Measurements from ENCODE around the gene PEX16.

Gene PEX16

DNA sequence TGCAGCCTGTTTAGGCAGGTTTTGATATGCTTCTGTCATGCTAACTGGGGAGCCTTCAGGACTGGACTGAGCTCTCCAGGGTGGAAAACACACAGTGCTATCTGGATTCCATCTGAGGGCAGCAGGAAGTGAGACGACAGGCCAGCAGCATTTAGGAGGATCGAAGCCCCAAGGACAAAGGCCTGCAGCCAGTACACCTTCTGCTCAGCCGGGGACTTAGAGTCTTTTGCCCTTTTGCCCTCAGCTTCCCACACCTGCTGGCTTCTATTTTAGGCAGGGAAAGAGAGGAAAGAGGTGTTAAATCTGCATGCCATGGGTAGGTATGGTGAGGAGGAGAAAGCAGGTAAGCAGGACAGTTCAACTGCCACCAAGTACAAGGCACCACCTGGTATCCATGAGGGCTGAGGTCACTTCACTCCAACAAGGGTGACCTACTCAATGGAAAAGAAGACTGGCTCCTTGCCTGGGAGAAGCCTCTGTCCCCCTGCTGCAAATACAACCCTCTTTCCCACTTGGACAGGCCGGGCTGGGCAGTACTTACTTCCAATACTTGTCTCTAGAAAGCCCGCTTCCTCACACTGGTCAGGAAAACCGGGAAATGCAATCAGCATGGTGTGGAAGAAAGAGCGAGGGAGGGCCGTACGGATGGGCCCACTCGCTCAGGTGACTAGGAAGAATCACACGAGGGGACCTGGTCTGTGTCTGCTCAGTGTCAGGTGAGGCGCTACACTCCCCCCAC lies 17.1 kb upstream of the PEX16 start:
- H3K27me3 Mint-ChIP-seq = no peaks in the 10 kb centered on the region
- no peaks in the 10 kb centered on the region for H3K9me3 Mint-ChIP-seq
- peak overlapping the region in 1 of 2 donors; percentile 82 for H3K27ac Mint-ChIP-seq
- H3K4me3 Mint-ChIP-seq = no peak overlapping the region
- ATAC-seq = no peak
- peaks cover 20% of the 10 kb centered on the region for H3K4me1 Mint-ChIP-seq
- no peak for DNase-seq

DNA sequence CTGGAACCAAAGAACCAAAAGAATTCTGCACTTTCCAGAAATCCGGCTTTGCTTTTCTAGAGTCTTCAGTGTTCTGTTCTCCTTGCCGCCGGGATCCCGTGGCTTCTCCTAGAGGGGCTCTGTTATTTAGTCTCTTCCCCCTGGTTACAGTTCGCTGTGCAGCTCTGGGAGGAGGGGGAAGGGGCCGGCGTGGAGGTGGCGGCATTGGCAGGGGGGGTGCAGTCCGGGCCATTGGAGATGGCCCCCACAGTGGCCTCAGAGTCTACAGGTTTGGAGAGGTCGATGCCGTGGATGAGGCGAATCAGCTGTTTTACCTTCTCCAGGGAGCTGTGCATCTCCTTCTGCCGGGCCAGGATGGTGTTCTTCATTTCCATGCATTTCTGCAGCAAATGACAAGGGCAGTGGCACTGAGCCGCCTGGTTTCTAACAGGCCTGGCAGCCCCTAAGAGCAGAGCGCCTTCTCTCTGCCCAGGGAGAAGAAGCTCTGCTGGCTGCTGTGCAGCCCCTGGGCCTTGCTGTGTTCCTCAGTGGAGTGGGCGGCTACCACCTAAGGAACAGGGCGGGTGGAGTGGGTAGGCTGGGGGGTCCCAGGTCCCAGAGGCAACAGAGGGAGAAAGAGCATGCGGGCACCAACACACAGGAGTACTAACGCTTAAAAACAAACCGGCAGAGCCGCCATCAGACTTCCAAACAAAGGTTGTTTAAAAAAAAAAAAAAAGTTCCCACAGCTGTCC lies 16.3 kb upstream of the PEX16 start:
- Mint-ChIP-seq H3K27me3 (no peaks in the 10 kb centered on the region), H3K4me1 (peaks cover 24% of the 10 kb centered on the region), H3K4me3 (no peak overlapping the region), H3K27ac (peak overlapping the region in 1 of 2 donors; percentile 82), H3K9me3 (no peaks in the 10 kb centered on the region)
- ATAC-seq = no peak
- DNase-seq = no peak

DNA sequence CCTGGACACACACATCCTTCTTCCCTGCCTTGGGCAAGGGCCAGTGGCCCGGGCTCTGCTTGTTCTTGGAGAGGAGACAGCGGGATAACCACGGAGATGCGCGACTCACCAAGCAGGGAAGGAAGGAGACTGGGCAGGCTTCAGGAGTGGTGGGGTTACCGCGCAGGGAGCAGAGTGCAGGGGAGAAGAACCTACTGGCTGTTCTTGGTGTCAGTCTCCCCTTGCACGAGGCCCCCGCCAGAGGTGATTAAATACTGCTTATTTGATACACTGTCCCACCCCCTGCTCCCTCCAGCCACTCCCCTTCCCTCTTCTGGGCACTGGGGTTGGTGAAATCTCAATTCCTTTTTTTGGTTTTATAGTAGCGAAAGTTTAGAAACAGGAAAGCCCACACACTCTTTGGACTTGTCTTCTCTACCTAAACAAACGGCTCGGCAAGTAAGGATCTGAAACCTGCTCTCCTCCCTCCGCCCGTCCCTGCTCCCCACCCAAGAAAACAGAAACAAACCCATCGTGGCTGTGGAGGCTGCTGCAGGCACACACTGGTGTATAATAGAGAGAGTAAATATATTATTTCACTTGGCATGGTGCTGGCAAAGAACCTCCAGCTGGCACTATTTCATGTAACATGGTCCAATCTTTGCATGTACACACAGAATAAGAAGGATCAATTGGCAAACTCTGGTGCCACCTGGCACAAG lies 15.6 kb upstream of the PEX16 start:
- Mint-ChIP-seq H3K9me3 (no peaks in the 10 kb centered on the region), H3K4me3 (no peak overlapping the region), H3K27ac (peak overlapping the region in 1 of 2 donors; percentile 49), H3K27me3 (no peaks in the 10 kb centered on the region), H3K4me1 (peaks cover 30% of the 10 kb centered on the region)
- DNase-seq = no peak
- no peak for ATAC-seq

DNA sequence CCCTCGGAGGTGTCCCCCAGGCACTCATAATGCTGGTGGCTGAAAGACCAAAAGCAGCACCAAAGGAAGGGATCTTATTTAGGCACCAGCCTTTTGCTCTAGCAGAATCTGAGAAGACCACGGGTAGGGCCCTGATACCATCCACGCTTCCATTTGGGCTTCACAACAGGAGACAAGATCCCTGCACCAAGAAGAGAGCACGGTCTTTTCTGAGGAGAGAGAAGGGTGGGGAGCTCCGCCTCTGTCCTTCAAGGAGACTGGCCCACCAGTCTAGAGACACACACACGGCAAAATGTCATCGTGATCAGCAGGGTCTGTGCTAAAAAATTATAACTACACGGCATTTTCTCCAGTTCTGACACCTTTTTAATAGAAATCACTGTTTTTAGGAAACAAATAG lies 14.5 kb upstream of the PEX16 start:
- Mint-ChIP-seq H3K27me3 (no peaks in the 10 kb centered on the region), H3K4me3 (no peak overlapping the region), H3K9me3 (no peaks in the 10 kb centered on the region), H3K4me1 (peaks cover 36% of the 10 kb centered on the region), H3K27ac (peak overlapping the region in 1 of 2 donors; percentile 34)
- no peak for ATAC-seq
- DNase-seq = no peak

DNA sequence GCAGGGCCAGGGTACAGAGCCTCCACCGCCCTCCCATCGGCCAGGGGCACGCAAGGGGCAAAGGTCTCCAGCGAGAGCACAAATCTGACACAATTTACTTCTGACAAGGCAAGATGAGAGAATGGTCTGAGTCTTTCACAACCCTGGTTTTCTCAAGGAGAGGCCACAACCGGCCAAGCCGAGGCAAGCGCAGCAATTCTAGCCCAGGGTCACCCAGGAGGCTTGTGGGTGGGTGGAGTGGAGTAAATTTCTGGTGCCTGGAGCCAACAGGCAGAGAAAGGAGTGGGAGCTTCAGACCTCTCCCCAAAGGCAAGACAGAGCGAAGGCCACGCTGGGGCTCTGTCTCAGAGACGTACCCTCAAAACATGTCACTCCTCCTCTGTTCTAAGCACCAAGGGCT lies 14.1 kb upstream of the PEX16 start:
- Mint-ChIP-seq H3K4me1 (peaks cover 41% of the 10 kb centered on the region), H3K27me3 (no peaks in the 10 kb centered on the region), H3K27ac (peak overlapping the region in 1 of 2 donors; percentile 92)

DNA sequence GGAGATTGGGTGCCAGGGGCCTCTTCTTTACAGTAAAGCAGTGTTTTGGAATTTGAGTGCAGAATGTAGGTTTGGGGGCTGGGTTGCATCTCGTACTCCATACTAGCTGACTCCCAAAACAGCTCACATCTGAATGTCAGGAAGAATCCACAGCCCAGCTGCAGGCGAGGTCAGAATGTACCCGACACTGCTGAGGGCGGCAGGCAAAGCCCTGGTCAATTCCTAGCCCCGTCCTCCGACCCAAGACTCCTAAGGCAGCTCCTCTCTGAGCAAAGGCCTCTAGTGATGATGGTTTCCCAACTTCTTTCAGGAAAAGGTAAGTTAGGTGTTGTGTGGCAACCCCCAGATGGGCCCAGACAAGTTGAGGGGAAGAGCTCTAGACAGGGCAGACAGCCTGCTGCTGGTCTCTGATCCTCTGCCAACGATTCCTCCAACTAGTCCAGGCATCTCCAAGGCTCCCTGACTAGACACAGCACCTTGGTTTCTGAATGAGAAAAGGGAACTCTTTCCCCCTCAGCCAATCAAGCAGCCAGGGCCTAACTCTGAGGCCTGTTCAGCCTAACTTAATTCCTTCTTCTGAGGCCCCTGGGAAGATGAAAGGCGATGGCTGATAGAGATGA lies 13.4 kb upstream of the PEX16 start:
- Mint-ChIP-seq H3K27me3 (no peaks in the 10 kb centered on the region), H3K9me3 (no peaks in the 10 kb centered on the region), H3K27ac (peak overlapping the region; percentile 22 to 92), H3K4me1 (peaks cover 43% of the 10 kb centered on the region), H3K4me3 (no peak overlapping the region)
- DNase-seq (no peak), ATAC-seq (no peak)

More for the DNA sequence above, 14.1 kb upstream of the PEX16 start:
- ATAC-seq (no peak), DNase-seq (no peak)
- Mint-ChIP-seq H3K4me3 (no peak overlapping the region), H3K9me3 (no peaks in the 10 kb centered on the region)

DNA sequence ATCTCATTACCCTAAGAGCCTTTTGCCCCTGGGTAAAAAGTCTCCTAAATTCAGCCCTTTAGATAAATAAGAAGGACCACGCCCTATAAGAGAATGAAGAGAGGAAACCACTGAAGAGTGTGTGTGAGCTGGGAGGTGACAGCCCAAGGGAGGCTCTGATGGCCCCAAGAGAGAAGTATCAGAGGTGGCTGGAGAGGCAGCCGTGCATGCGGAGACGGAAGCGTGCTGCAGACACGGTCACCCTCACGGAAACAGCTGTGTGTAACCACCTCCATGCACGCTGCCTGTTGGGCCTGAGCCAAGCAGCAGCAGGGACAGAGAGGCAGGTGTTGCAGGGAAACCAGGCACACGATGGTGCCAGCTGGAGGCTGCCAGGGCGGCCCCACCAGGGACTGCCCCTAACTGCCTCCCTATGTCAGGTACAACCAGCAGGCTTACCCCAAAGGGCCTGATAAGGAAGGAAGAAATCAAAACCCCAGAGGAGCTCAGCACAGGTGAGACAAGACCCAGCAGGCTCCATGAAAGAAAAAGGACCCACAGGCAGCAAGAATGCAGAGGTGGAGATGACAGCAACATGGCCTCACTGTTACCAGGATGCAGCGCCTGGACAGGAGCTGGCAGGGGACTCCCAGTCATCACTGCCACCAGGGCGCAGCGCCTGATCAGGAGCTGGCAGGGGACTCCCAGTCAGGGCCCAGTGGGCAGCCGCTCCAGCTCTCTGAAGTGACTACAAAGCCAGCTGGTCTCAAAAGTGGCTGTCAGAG lies 12.5 kb upstream of the PEX16 start:
- no peak for DNase-seq
- H3K9me3 Mint-ChIP-seq = no peaks in the 10 kb centered on the region
- ATAC-seq = peak; percentile 65
- peak overlapping the region in 1 of 2 donors; percentile 52 for H3K4me3 Mint-ChIP-seq
- peaks cover 43% of the 10 kb centered on the region for H3K4me1 Mint-ChIP-seq
- H3K27ac Mint-ChIP-seq = peak overlapping the region; percentile 37 to 92
- no peaks in the 10 kb centered on the region for H3K27me3 Mint-ChIP-seq

DNA sequence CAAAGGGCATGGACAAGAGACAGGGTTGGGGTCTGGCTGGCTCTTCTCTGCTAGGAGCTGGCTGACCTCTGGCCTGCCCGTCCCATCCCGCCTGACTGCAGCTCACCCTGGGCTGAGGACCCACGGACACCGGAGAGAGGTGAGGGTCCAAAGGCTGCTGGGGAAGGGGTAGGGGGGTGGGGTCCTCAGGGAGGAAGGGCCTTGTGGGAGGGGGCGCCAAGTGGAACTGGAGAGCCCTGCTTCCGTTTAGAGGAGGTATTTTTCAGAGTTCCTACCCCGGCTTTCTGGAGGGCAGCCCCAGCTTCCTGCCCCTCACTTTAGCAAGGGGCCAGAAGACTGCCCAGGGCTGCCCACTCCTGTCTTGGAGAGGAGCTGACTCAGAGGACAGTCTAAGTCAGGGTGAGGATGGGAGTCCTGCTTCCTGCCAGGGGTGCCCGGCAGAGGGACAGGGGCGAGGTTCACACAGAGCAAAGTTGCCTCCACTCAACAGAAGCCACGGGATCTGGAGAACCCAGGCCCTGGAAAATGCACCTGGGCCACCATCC lies 11.9 kb upstream of the PEX16 start:
- Mint-ChIP-seq H3K4me3 (no peak overlapping the region), H3K27ac (peak overlapping the region in 1 of 2 donors; percentile 37), H3K27me3 (peaks cover 3% of the 10 kb centered on the region), H3K4me1 (peaks cover 44% of the 10 kb centered on the region), H3K9me3 (no peaks in the 10 kb centered on the region)
- peak; percentile 24 for ATAC-seq
- DNase-seq = no peak

DNA sequence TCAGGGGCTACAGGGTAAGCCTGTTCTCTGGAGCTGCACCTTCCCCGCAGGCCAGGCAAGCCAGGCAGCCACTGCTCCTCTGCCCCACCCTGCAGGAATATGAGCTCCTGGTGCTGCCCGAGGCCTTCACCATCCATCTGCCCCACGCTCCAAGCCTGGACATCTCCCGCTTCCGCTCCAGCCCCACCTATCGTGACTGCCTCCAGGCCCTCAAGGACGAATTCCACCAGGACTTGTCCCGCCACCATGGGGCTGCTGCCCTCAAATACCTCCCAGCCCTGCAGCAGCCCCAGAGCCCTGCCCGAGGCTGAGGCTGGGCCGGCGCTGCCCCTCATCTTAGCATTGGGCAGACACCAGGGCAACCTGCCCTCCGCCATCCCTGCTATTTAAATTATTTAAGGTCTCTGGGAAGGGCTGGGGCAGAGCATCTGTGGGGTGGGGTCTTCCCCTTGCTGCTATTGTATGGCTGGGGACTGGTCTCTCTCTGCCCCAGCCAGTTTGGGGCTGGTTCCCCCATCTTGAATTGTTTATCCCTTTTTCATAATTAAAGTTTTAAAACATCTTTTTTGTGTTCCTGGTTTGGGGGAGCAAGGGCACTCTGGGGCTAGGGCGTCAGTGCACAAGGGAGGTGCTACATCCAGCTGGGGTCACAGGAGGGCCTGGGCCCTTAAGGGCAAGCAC lies 11.0 kb upstream of the PEX16 start:
- no peak for DNase-seq
- Mint-ChIP-seq H3K4me3 (no peak overlapping the region), H3K4me1 (peaks cover 50% of the 10 kb centered on the region)

DNA sequence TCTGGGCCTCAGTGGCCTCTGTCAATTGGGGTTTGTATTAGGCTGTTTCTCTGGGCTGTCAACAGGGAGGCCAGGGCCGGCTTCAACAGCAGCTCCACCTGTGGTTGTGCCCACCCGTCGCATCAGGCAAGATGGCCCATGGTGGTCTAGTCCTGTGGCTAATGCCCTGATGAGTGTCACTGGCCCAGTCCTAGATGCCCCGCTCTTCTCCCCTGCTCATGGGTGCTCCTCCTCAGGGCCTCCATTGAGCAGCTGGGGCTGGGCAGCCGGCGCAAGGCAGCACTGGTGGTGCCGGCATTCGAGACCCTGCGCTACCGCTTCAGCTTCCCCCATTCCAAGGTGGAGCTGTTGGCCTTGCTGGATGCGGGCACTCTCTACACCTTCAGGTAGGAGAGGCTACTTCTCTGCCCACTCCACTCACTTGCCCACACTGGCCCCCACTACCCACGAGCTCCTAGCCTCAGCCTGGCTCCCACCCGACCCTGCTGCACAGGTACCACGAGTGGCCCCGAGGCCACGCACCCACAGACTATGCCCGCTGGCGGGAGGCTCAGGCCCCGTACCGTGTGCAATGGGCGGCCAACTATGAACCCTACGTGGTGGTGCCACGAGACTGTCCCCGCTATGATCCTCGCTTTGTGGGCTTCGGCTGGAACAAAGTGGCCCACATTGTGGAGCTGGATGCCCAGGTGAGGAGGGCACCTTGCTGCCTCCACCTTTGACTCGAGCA lies 10.2 kb upstream of the PEX16 start:
- peaks cover 19% of the 10 kb centered on the region for H3K27me3 Mint-ChIP-seq
- no peak overlapping the region for H3K4me3 Mint-ChIP-seq
- H3K27ac Mint-ChIP-seq = peak overlapping the region in 1 of 2 donors; percentile 93
- ATAC-seq = no peak
- H3K4me1 Mint-ChIP-seq = peaks cover 55% of the 10 kb centered on the region
- no peaks in the 10 kb centered on the region for H3K9me3 Mint-ChIP-seq
- DNase-seq = no peak

More for the DNA sequence above, 11.0 kb upstream of the PEX16 start:
- Mint-ChIP-seq H3K27me3 (peaks cover 11% of the 10 kb centered on the region), H3K9me3 (no peaks in the 10 kb centered on the region), H3K27ac (peak overlapping the region in 1 of 2 donors; percentile 96)
- ATAC-seq = no peak

DNA sequence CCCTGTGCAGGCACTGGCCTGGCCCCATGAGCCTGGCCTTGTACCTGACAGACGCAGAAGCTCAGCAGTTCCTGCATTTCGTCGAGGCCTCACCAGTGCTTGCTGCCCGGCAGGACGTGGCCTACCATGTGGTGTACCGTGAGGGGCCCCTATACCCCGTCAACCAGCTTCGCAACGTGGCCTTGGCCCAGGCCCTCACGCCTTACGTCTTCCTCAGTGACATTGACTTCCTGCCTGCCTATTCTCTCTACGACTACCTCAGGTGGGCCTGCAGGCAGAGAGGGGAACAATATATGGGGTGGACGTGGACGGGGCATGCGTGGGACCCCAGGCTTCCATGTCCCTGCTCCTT lies 9.6 kb upstream of the PEX16 start:
- Mint-ChIP-seq H3K9me3 (no peaks in the 10 kb centered on the region), H3K27me3 (peaks cover 19% of the 10 kb centered on the region), H3K4me3 (no peak overlapping the region), H3K27ac (no peak overlapping the region), H3K4me1 (peaks cover 55% of the 10 kb centered on the region)
- ATAC-seq = peak; percentile 33
- DNase-seq = no peak

DNA sequence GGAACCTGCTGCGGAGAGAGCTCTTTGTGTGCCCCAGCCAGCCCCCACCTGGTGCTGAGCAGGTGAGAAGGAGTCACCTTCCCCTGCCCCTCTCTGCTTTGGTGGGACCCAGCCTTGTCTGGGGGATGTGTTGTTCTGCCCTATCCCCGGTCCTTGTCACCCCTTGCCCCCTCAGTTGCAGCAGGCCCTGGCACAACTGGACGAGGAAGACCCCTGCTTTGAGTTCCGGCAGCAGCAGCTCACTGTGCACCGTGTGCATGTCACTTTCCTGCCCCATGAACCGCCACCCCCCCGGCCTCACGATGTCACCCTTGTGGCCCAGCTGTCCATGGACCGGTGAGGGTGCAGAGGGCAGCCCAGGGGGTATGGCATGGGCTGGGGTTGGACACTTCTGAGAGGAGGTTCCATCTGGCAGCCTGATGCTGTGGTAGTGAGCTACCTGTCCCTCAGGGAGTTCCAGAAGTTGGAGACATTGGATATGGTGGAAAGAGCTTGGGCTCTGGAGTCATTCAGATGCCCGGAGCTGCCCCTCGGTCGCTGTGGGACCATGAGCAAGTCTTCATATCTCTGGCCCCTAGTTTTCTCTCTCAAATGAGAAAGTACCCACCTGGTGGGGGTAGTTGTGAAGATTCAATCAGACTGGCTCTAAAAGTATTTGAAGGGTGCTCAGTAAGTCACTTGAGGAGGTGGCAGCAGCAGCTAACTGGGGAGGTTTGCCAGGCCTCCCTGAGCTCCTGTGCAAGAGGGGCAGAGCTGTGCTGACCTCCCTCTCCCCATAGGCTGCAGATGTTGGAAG lies 9.1 kb upstream of the PEX16 start:
- Mint-ChIP-seq H3K27me3 (peaks cover 20% of the 10 kb centered on the region), H3K4me1 (peaks cover 55% of the 10 kb centered on the region), H3K9me3 (no peaks in the 10 kb centered on the region), H3K27ac (no peak overlapping the region), H3K4me3 (no peak overlapping the region)
- no peak for DNase-seq
- ATAC-seq = no peak

DNA sequence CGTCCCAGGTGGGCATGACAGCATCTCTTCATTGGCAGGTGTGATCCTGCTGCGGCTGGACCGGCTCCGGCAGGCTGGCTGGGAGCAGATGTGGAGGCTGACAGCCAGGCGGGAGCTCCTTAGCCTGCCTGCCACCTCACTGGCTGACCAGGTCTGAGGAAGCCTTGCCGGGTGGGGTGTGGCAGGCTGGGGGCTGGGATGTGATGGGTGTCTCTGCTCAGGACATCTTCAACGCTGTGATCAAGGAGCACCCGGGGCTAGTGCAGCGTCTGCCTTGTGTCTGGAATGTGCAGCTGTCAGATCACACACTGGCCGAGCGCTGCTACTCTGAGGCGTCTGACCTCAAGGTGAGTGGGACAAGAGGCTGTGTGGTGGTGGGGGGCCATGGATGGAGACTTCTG lies 8.3 kb upstream of the PEX16 start:
- peaks cover 53% of the 10 kb centered on the region for H3K4me1 Mint-ChIP-seq
- ATAC-seq (no peak), DNase-seq (no peak)
- H3K9me3 Mint-ChIP-seq = no peaks in the 10 kb centered on the region
- no peak overlapping the region for H3K27ac Mint-ChIP-seq
- H3K4me3 Mint-ChIP-seq = no peak overlapping the region
- H3K27me3 Mint-ChIP-seq = peaks cover 27% of the 10 kb centered on the region
